ENCODE measurements around the gene SHB.

Gene SHB

GRCh38 chr9:37946971-37947370 is 122.1 kb downstream of the SHB start:
- no peak for DNase-seq

- DNase-seq: no peak
Measured at GRCh38 chr9:37946041-37946440, 123.0 kb downstream of the SHB start.

- DNase-seq: no peak
Measured at GRCh38 chr9:37944671-37945481, 124.2 kb downstream of the SHB start.

- DNase-seq: no peak
Measured at GRCh38 chr9:37944266-37944650, 124.8 kb downstream of the SHB start.

GRCh38 chr9:37943345-37944265 is 125.4 kb downstream of the SHB start:
- no peak for DNase-seq

GRCh38 chr9:37942621-37943344 is 126.2 kb downstream of the SHB start:
- DNase-seq: no peak

- no peak for DNase-seq
Measured at GRCh38 chr9:37941253-37941652, 127.8 kb downstream of the SHB start.

- DNase-seq: no peak
Measured at GRCh38 chr9:37939575-37940095, 129.4 kb downstream of the SHB start.

GRCh38 chr9:37938121-37938891 is 130.7 kb downstream of the SHB start:
- DNase-seq: no peak

- no peak for DNase-seq
Measured at GRCh38 chr9:37937366-37937765, 131.7 kb downstream of the SHB start.

GRCh38 chr9:37936965-37937364 is 132.1 kb downstream of the SHB start:
- no peak for DNase-seq

GRCh38 chr9:37936376-37936775 is 132.7 kb downstream of the SHB start:
- no peak for DNase-seq

- DNase-seq: no peak
Measured at GRCh38 chr9:37935096-37935495, 133.9 kb downstream of the SHB start.

GRCh38 chr9:37931592-37931991 is 137.4 kb downstream of the SHB start:
- no peak for DNase-seq

GRCh38 chr9:37929441-37929895 is 139.6 kb downstream of the SHB start:
- DNase-seq: no peak

- no peak for DNase-seq
Measured at GRCh38 chr9:37928552-37929430, 140.2 kb downstream of the SHB start.

GRCh38 chr9:37927601-37928551 is 141.2 kb downstream of the SHB start:
- DNase-seq: no peak

GRCh38 chr9:37927132-37927531 is 141.9 kb downstream of the SHB start:
- no peak for DNase-seq

GRCh38 chr9:37926737-37927118 is 142.3 kb downstream of the SHB start:
- DNase-seq: no peak

Measured in SIG-M5 (cell line).